DLD1 (cell line): ENCODE results near the gene NF1.
"Not testable (repeated sequence)": the region's sequence is repeated elsewhere in the genome, so short reads cannot be mapped to it uniquely, and the experiment has no call there.

ENCODE experiments used
- in situ Hi-C: cut with HindIII; loops from 2 replicates; pipeline ENCODE4 v1.10.0; 2017; ENCODE audit warnings: low sequenced_read_pairs

The NF1 gene

GRCh38 chr17:31251105-31251969 is 156.6 kb downstream of the NF1 start:
- in situ Hi-C loops, result no loop called here

GRCh38 chr17:31251970-31252328 is 157.2 kb downstream of the NF1 start:
- in situ Hi-C loops, result no loop called here

GRCh38 chr17:31252741-31253140 is 158.0 kb downstream of the NF1 start:
- in situ Hi-C loops, result no loop called here

- in situ Hi-C loops, result no loop called here
Observed at GRCh38 chr17:31254654-31255053, 159.9 kb downstream of the NF1 start.

- in situ Hi-C loops, result no loop called here
Observed at GRCh38 chr17:31256936-31257335, 162.2 kb downstream of the NF1 start.

GRCh38 chr17:31260151-31260550 is 165.4 kb downstream of the NF1 start:
- in situ Hi-C loops, result no loop called here

- in situ Hi-C loops, result no loop called here
Observed at GRCh38 chr17:31261601-31262000, 166.8 kb downstream of the NF1 start.

GRCh38 chr17:31262923-31263322 is 168.1 kb downstream of the NF1 start:
- in situ Hi-C loops, result not testable (repeated sequence)

- in situ Hi-C loops, result no loop called here
Observed at GRCh38 chr17:31266042-31266441, 171.3 kb downstream of the NF1 start.

GRCh38 chr17:31269036-31269577 is 174.3 kb downstream of the NF1 start:
- in situ Hi-C loops, result no loop called here

GRCh38 chr17:31269578-31269983 is 174.8 kb downstream of the NF1 start:
- in situ Hi-C loops, result no loop called here

- in situ Hi-C loops, result no loop called here
Observed at GRCh38 chr17:31272236-31272635, 177.5 kb downstream of the NF1 start.

GRCh38 chr17:31272803-31273202 is 178.0 kb downstream of the NF1 start:
- in situ Hi-C loops, result no loop called here

GRCh38 chr17:31273516-31273915 is 178.7 kb downstream of the NF1 start:
- in situ Hi-C loops, result no loop called here

- in situ Hi-C loops, result no loop called here
Observed at GRCh38 chr17:31274252-31274651, 179.5 kb downstream of the NF1 start.

GRCh38 chr17:31275116-31275515 is 180.3 kb downstream of the NF1 start:
- in situ Hi-C loops, result no loop called here

GRCh38 chr17:31279401-31279800 is 184.6 kb downstream of the NF1 start:
- in situ Hi-C loops, result no loop called here

GRCh38 chr17:31281061-31281460 is 186.3 kb downstream of the NF1 start:
- in situ Hi-C loops, result no loop called here

- in situ Hi-C loops, result no loop called here
Observed at GRCh38 chr17:31283841-31284240, 189.1 kb downstream of the NF1 start.

GRCh38 chr17:31286587-31286986 is 191.8 kb downstream of the NF1 start:
- in situ Hi-C loops, result no loop called here

GRCh38 chr17:31287932-31288331 is 193.2 kb downstream of the NF1 start:
- in situ Hi-C loops, result not testable (repeated sequence)

- in situ Hi-C loops, result no loop called here
Observed at GRCh38 chr17:31289790-31290189, 195.0 kb downstream of the NF1 start.

- in situ Hi-C loops, result no loop called here
Observed at GRCh38 chr17:31291820-31292219, 197.0 kb downstream of the NF1 start.
